Peyer's patch (tissue), 4 donors: Measurements from ENCODE around the gene MET.

Experiments used
- CTCF ChIP-seq, 6 experiments: fragments of 450-650 bp in 4 of 6; fragments of 200-600 bp in 2 of 6; sonication (generic) in 1 of 6; IDR thresholded peaks; one replicate each; pipeline ENCODE4 v1.5.1; 2017 to 2019; ENCODE audit warnings: antibody characterized with exemption in 6 of 6, mild to moderate bottlenecking in 3 of 6, moderate library complexity in 1 of 6
- POLR2A ChIP-seq, 2 donors: fragments of 450-650 bp; IDR thresholded peaks; one replicate each; pipeline ENCODE4 v1.5.1; 2017; ENCODE audit warnings: antibody characterized with exemption in 2 of 2, mild to moderate bottlenecking in 2 of 2, moderate library complexity in 2 of 2

GRCh38 chr7:116802144-116802745 is 130.2 kb downstream of the MET start:
- no peak for TF ChIP-seq POLR2A (IDR thresholded peaks at IDR 0.05)
- TF ChIP-seq CTCF (IDR thresholded peaks at IDR 0.05), result no peak
